Ovary (tissue), 10 donors: ENCODE data around the gene LRCH2. TPM values are rescaled to one million over a fixed set of nuclear protein-coding genes. Genes with fewer than 3 reads are reported as not detected.

ENCODE experiments used
- DNase-seq, 5 donors: peaks; one replicate each; pipeline ENCODE4 v3.0.0-alpha.2; 2019 to 2020
- H3K27ac ChIP-seq, 2 donors: fragments of 200-600 bp; one replicate each; pipeline versions ENCODE4 v1.5.1 to v1.8.0; 2019 to 2022
- H3K27me3 ChIP-seq: fragments of 200-600 bp; one replicate; pipeline ENCODE4 v1.8.0; 2022
- H3K36me3 ChIP-seq: fragments of 200-600 bp; sonication (generic); one replicate; pipeline ENCODE4 v1.5.1; 2019
- H3K4me1 ChIP-seq: one replicate; pipeline ENCODE4 v1.8.1; 2013; ENCODE audit warnings: mild to moderate bottlenecking, moderate library complexity; ENCODE audit not compliant: insufficient read depth
- H3K4me3 ChIP-seq: fragments of 200-600 bp; sonication (generic); one replicate; pipeline ENCODE4 v1.5.1; 2017
- H3K9me3 ChIP-seq, 2 donors: fragments of 200-600 bp in 1 of 2; sonication (generic) in 1 of 2; one replicate each; pipeline versions ENCODE4 v1.5.1 to v1.8.1; 2013 to 2019; ENCODE audit warnings: mild to moderate bottlenecking in 1 of 2, moderate library complexity in 1 of 2
- EP300 ChIP-seq: sonication (generic); formaldehyde crosslinking; IDR thresholded peaks from one replicate; pipeline ENCODE4 v1.6.1; 2017; ENCODE audit warnings: antibody characterized with exemption
- POLR2A ChIP-seq: fragments of 450-650 bp; IDR thresholded peaks from one replicate; pipeline ENCODE4 v1.6.1; 2017; ENCODE audit warnings: antibody characterized with exemption, mild to moderate bottlenecking, moderate library complexity
- WGBS, 3 donors: extraction: QIAGEN DNeasy Blood & Tissue Kit in 1 of 3; methylation state at CpG; one replicate each; pipeline versions ENCODE4 v1.1.5 to v1.1.7; 2013 to 2017; 5-methylcytosine and 5-hydroxymethylcytosine counted together
- intact Hi-C, 4 donors: fragments of 100-400 bp; cut with DNase I; formaldehyde crosslinking; loops; one replicate each; pipeline versions ENCODE4 v1.11.0 to v1.15.1; 2022 to 2023
- long read RNA-seq, 3 donors: library from polyadenylated mRNA in 2 of 3; unstranded in 2 of 3; transcript quantifications; one replicate each; pipeline ENCODE4 v2.0.0 and lab custom pipeline, GENCODE V29; 2021 to 2026
- polyA plus RNA-seq, 2 donors: library from polyadenylated mRNA; stranded (reverse); fragments of 200-250 nt in 1 of 2; fragments of 350-450 nt in 1 of 2; fragmentation: Illumina TruSeq in 1 of 2; extraction: RNeasy Lipid Tissue Mini Kit (QIAGEN cat#74804) in 1 of 2; gene quantifications; one replicate each; pipeline ENCODE4 v1.2.3, GENCODE V29; 2013 to 2014
- total RNA-seq, 7 donors: library from RNA; depleted of rRNA in 2 of 7; stranded (reverse); fragments of >200 nt in 2 of 7; fragmentation: NEBNext Ultra II Directional in 3 of 7; extraction: Animal tissue kit (Norgen Biotek cat#: 25700) in 3 of 7; gene quantifications; one replicate each; pipeline versions ENCODE4 v1.1.0 to v1.2.4, GENCODE V29; 2016 to 2023
- TF ChIP-seq, protein P1 (sequence below), 3 donors: fragments of 450-650 bp in 2 of 3; fragments of 200-600 bp in 1 of 3; IDR thresholded peaks; one replicate each; pipeline versions ENCODE4 v1.5.1 to v1.8.0; 2016 to 2022; ENCODE audit warnings: antibody characterized with exemption in 3 of 3, mild to moderate bottlenecking in 1 of 3
- donor health status: DM: no; HTN: no; CAD: no; lungs with moderate emphysema.
- donor health status: DM: no; HTN: no; CAD: no.
- donor health status: Bipolar disorder and iron deficiency.
- donor health status: DM: yes; HTN: yes; CAD: no.
- donor health status: DM: no; HTN: no; CAD: no.
- donor health status: DM: yes; HTN: yes; CAD: no.

Gene LRCH2
- total RNA-seq: 10 to 100 TPM in 3 of 7 donors, 1 to 10 TPM in 4; 8.3 to 13.3 (median 9.3) TPM
- polyA plus RNA-seq: 1 to 10 TPM; 5.2 to 7.0 TPM
- long read RNA-seq, donor 1, partial matches to known transcripts: 1 of 2 reads
- long read RNA-seq, donor 1, other reads (novel, unspliced or antisense): 1 of 2 reads
- long read RNA-seq, donor 2, full-length matches to known transcripts: 7 of 7 reads
- long read RNA-seq, donor 2, partial matches to known transcripts: 0 of 7 reads
- long read RNA-seq, donor 2, other reads (novel, unspliced or antisense): 0 of 7 reads
- long read RNA-seq, donor 3, partial matches to known transcripts: 1 of 2 reads
- long read RNA-seq, donor 3, other reads (novel, unspliced or antisense): 1 of 2 reads

DNA sequence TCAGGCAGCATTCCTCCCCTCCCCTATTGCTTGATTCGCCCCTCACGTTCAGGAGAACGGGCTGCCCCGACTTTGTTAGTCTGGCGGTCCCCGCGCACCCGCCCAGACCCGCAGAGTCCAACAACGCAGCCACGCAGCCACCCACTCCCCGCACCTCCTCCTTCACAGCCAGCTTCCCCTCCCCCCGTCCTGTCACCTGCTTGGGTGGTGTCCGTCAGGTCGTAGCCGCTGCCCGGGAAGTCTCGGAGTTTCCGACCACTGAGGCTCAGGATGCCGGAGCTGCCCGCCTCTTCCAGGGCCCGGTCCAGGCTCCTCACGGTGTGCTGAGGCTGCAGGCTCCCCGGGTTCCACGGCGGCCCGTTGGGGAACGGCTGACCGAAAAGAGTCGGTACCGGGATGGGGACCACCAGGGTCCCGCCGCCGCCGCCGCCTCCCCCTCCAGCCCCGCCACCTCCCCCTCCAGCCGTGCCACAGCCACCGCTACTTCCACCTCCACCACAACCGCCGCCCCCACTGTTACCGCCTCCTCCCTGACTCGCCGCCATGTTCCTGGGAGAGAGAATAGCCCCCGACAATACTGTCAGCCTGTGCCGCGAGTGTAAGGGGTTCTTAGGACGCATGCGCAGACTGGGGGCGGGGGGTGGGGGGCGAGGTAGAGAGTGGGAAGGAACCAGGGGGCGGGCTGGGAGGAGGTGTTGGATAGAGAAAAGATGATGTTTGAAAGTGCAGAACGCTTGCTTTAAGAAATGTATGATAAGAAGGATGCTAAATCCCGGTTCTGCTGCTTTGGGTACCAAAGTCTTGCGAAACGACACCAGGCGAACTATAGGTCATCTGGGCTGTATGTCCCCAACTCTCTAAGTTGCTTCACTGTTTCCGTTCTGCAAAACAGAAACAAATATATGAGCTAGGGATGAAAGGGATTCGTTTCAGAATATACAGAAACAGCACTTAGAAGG lies at the start of gene LRCH2:
LRCH2 (minus strand) TSS at position 600 of the 959 bp plus-strand sequence; CDS start at position 545, 55 bp downstream.
- H3K27me3 ChIP-seq: no peaks in the 10 kb centered on the region
- peak within 1 kb of the TSS; percentile 61 to 62 for H3K27ac ChIP-seq
- 8 to 20% (median 12%) methylated on average over 52 to 59 of the region's 59 CpGs for WGBS, 3 donors
- intact Hi-C loops: no loop called here
- TF ChIP-seq POLR2A (no peak), EP300 (no peak)
- TF ChIP-seq, protein P1, sequence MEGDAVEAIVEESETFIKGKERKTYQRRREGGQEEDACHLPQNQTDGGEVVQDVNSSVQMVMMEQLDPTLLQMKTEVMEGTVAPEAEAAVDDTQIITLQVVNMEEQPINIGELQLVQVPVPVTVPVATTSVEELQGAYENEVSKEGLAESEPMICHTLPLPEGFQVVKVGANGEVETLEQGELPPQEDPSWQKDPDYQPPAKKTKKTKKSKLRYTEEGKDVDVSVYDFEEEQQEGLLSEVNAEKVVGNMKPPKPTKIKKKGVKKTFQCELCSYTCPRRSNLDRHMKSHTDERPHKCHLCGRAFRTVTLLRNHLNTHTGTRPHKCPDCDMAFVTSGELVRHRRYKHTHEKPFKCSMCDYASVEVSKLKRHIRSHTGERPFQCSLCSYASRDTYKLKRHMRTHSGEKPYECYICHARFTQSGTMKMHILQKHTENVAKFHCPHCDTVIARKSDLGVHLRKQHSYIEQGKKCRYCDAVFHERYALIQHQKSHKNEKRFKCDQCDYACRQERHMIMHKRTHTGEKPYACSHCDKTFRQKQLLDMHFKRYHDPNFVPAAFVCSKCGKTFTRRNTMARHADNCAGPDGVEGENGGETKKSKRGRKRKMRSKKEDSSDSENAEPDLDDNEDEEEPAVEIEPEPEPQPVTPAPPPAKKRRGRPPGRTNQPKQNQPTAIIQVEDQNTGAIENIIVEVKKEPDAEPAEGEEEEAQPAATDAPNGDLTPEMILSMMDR (IDR thresholded peaks at IDR 0.05): no peak
- H3K4me3 ChIP-seq: peak within 1 kb of the TSS; percentile 49
- no peaks in the 10 kb centered on the region for H3K9me3 ChIP-seq
- H3K4me1 ChIP-seq: no peaks in the 10 kb centered on the region
- H3K36me3 ChIP-seq: no peaks in the 10 kb centered on the region
- peak; percentile 50 to 66 (median 61) for DNase-seq

DNA sequence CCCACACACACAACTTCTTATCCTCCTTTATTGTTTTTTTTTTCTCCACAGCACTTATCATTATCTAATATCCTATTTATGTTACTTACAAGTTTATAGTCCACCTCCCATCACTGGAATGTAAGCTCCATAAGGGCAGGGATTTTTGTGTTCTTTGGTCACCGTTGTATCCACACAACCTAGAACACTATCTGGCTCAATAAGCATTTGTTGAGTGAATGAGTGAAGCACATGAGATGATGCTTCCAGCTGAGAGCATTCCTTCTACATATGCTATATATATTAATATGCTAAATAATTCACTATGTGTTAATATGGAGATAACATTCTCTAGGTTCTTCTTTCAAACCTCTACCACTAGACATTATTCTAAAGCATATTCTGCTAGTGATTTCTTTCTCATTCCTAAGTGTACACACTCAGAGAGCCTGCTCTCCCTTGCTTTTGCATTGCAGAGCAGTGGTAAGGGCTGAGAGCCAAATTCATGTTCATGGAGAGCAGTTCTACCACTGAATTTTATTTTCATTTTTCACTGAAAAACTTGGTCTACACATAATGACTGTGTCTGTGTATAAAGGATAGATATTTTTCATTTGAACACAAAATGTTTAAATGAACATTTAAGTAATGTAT lies 35.3 kb upstream of the LRCH2 start:
- Histone ChIP-seq H3K4me1 (no peaks in the 10 kb centered on the region), H3K27ac (no peak overlapping the region), H3K27me3 (no peaks in the 10 kb centered on the region), H3K36me3 (no peaks in the 10 kb centered on the region), H3K4me3 (no peak overlapping the region), H3K9me3 (no peaks in the 10 kb centered on the region)
- no peak for DNase-seq
- 46 to 79% (median 64%) methylated on average over 1 of the region's 1 CpG for WGBS, 3 donors
- no peak for TF ChIP-seq POLR2A
- TF ChIP-seq, protein P1 (IDR thresholded peaks at IDR 0.05): no peak
- no peak for TF ChIP-seq EP300
- intact Hi-C loops: no loop called here

GRCh38 chrX:115268421-115268820 lies 34.5 kb upstream of the LRCH2 start:
- Histone ChIP-seq H3K4me1 (no peaks in the 10 kb centered on the region), H3K4me3 (no peak overlapping the region), H3K9me3 (no peaks in the 10 kb centered on the region), H3K36me3 (no peaks in the 10 kb centered on the region), H3K27me3 (no peaks in the 10 kb centered on the region), H3K27ac (no peak overlapping the region)
- TF ChIP-seq EP300 (no peak), POLR2A (no peak)
- TF ChIP-seq, protein P1 (IDR thresholded peaks at IDR 0.05): peak in 1 of 3 donors; percentile 12
- no peak for DNase-seq
- intact Hi-C loops: no loop called here
- 34 to 50% (median 43%) methylated on average over 3 of the region's 3 CpGs for WGBS, 3 donors

DNA sequence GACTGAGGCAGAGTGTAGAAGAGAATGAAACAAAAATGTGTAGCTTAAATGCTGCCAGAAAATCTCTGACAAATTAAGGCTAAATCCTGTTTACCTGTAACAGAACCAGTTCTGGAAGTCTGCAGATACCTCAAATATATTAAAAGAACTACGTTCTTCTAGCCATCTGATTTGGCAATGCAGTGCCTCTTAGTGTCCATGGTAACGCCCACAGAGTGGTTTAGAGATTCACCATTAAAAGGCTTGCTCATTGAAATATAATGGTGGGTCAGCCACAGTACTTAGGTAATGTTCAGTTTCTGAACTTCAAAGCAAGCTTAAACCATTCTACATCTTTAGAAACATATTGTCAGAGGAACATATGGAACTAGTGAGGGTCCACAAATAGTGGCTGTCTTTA lies 32.4 kb upstream of the LRCH2 start:
- Histone ChIP-seq H3K36me3 (no peaks in the 10 kb centered on the region), H3K4me1 (no peaks in the 10 kb centered on the region), H3K27me3 (no peaks in the 10 kb centered on the region), H3K9me3 (no peaks in the 10 kb centered on the region), H3K27ac (no peak overlapping the region), H3K4me3 (no peak overlapping the region)
- DNase-seq: no peak
- intact Hi-C loops: no loop called here
- 57 to 70% (median 62%) methylated on average over 2 of the region's 2 CpGs for WGBS, 3 donors
- TF ChIP-seq POLR2A: no peak
- TF ChIP-seq EP300: no peak
- TF ChIP-seq, protein P1 (IDR thresholded peaks at IDR 0.05): no peak
